ENCODE results near the gene RPS6KA6. TPM values are rescaled to one million over a fixed set of nuclear protein-coding genes. Genes with fewer than 3 reads are reported as not detected.

The RPS6KA6 gene
- polyA plus RNA-seq, 1 donor (not counting 4 experiments of a cell fraction or from before 2014, with no cell fraction given), result 2.7 TPM

GRCh38 chrX:84160736-84161135 lies 27.3 kb downstream of the RPS6KA6 start:
- Histone ChIP-seq H3K4me1 (ENCODE audit: control insufficient read depth, extremely low read depth, insufficient read depth, low read length) (no peaks in the 10 kb centered on the region), H4K20me1 (ENCODE audit: control insufficient read depth, extremely low read depth, insufficient read depth, low read length) (no peaks in the 10 kb centered on the region), H3K4me2 (ENCODE audit: control insufficient read depth, extremely low read depth, insufficient read depth, low read depth, low read length) (no peak overlapping the region), H3K9me1 (ENCODE audit: control insufficient read depth, extremely low read depth, insufficient read depth, low read length) (no peaks in the 10 kb centered on the region), H3K9me3 (ENCODE audit: control insufficient read depth, low read depth, low read length) (no peaks in the 10 kb centered on the region), H3K4me3 (ENCODE audit: control insufficient read depth in 2 of 3, extremely low read depth in 1 of 3, insufficient read depth in 2 of 3, low read depth in 1 of 3, low read length in 3 of 3) (no peak overlapping the region), H3K36me3 (ENCODE audit: control insufficient read depth in 2 of 2, extremely low read depth in 1 of 2, insufficient read depth in 2 of 2, low read length in 2 of 2) (no peaks in the 10 kb centered on the region), H3K79me2 (ENCODE audit: control insufficient read depth, insufficient read depth, low read length) (no peaks in the 10 kb centered on the region), H3K27ac (ENCODE audit: control insufficient read depth, insufficient read depth, low read length) (no peak overlapping the region), H3K27me3 (ENCODE audit: control insufficient read depth, extremely low read depth, insufficient read depth, low read length) (no peaks in the 10 kb centered on the region), H2AFZ (ENCODE audit: control insufficient read depth, low read length) (no peak overlapping the region), H3K9ac (ENCODE audit: control insufficient read depth, extremely low read depth, insufficient read depth, low read length) (no peak overlapping the region)
- dilution Hi-C loops (cut with MboI; ENCODE audit: extremely low pct_ligation_motif_present, low sequenced_read_pairs), result no loop called here
- TF ChIP-seq CTCF (optimal IDR thresholded peaks at IDR 0.05 in 1 of 3, IDR thresholded peaks at IDR 0.05 in 1 of 3, conservative IDR thresholded peaks at IDR 0.05 in 1 of 3; ENCODE audit: extremely low read depth in 1 of 3, insufficient read depth in 2 of 3, low read length in 3 of 3) (no peak), EZH2 (IDR thresholded peaks at IDR 0.05; ENCODE audit: low read length) (no peak)
- DNase-seq (ENCODE audit: low read depth, low spot score) (no peak), FAIRE-seq (no peak)

- no peaks in the 10 kb centered on the region for H3K79me2 ChIP-seq (ENCODE audit: control insufficient read depth, insufficient read depth, low read length)
- no peak overlapping the region for H3K4me2 ChIP-seq (ENCODE audit: control insufficient read depth, extremely low read depth, insufficient read depth, low read depth, low read length)
- no peaks in the 10 kb centered on the region for H3K9me1 ChIP-seq (ENCODE audit: control insufficient read depth, extremely low read depth, insufficient read depth, low read length)
- H3K36me3 ChIP-seq (ENCODE audit: control insufficient read depth in 2 of 2, extremely low read depth in 1 of 2, insufficient read depth in 2 of 2, low read length in 2 of 2), result no peaks in the 10 kb centered on the region
- H3K9me3 ChIP-seq (ENCODE audit: control insufficient read depth, low read depth, low read length), result no peaks in the 10 kb centered on the region
- dilution Hi-C loops (cut with MboI; ENCODE audit: extremely low pct_ligation_motif_present, low sequenced_read_pairs), result no loop called here
- TF ChIP-seq EZH2 (IDR thresholded peaks at IDR 0.05; ENCODE audit: low read length) (no peak), CTCF (optimal IDR thresholded peaks at IDR 0.05 in 1 of 3, IDR thresholded peaks at IDR 0.05 in 1 of 3, conservative IDR thresholded peaks at IDR 0.05 in 1 of 3; ENCODE audit: extremely low read depth in 1 of 3, insufficient read depth in 2 of 3, low read length in 3 of 3) (no peak)
- H3K4me1 ChIP-seq (ENCODE audit: control insufficient read depth, extremely low read depth, insufficient read depth, low read length), result no peaks in the 10 kb centered on the region
- no peaks in the 10 kb centered on the region for H3K27me3 ChIP-seq (ENCODE audit: control insufficient read depth, extremely low read depth, insufficient read depth, low read length)
- no peak overlapping the region for H3K4me3 ChIP-seq (ENCODE audit: control insufficient read depth in 2 of 3, extremely low read depth in 1 of 3, insufficient read depth in 2 of 3, low read depth in 1 of 3, low read length in 3 of 3)
- no peak overlapping the region for H3K27ac ChIP-seq (ENCODE audit: control insufficient read depth, insufficient read depth, low read length)
- no peak for FAIRE-seq
- H2AFZ ChIP-seq (ENCODE audit: control insufficient read depth, low read length), result no peak overlapping the region
- H4K20me1 ChIP-seq (ENCODE audit: control insufficient read depth, extremely low read depth, insufficient read depth, low read length), result no peaks in the 10 kb centered on the region
- no peak overlapping the region for H3K9ac ChIP-seq (ENCODE audit: control insufficient read depth, extremely low read depth, insufficient read depth, low read length)
- DNase-seq (ENCODE audit: low read depth, low spot score), result no peak
These were observed 31.2 kb downstream of the RPS6KA6 start for GRCh38 chrX:84156821-84157220.

Measured in keratinocyte (primary cell).